HG03521 (cell line): ENCODE results near the gene PSG3.
"Not testable (repeated sequence)": the region's sequence is repeated elsewhere in the genome, so short reads cannot be mapped to it uniquely, and the experiment has no call there.

Experiments
- ATAC-seq: cut with Tn5 transposase; IDR thresholded peaks from one replicate; pipeline ENCODE4 v1.9.1; 2021; ENCODE audit warnings: mild to moderate bottlenecking, moderate library complexity; ENCODE audit not compliant: unreplicated experiment

PSG3 gene

GRCh38 chr19:42740381-42740780, at the start of gene PSG3:
Gene PSG3 (minus strand): TSS chr19:42740481. CDS start chr19:42740384, 97 bp downstream.
- not testable (repeated sequence) for ATAC-seq

GRCh38 chr19:42788766-42789165, 48.5 kb upstream of the PSG3 start:
- ATAC-seq, result not testable (repeated sequence)

GRCh38 chr19:42787766-42788165, 47.5 kb upstream of the PSG3 start:
- not testable (repeated sequence) for ATAC-seq

- not testable (repeated sequence) for ATAC-seq
Observed at GRCh38 chr19:42776750-42777612, 36.7 kb upstream of the PSG3 start.

GRCh38 chr19:42774510-42775158, 34.4 kb upstream of the PSG3 start:
- not testable (repeated sequence) for ATAC-seq

- not testable (repeated sequence) for ATAC-seq
Observed at GRCh38 chr19:42767319-42767718, 27.0 kb upstream of the PSG3 start.

GRCh38 chr19:42766871-42767270, 26.6 kb upstream of the PSG3 start:
- ATAC-seq, result not testable (repeated sequence)

- no peak for ATAC-seq
Observed at GRCh38 chr19:42764836-42765235, 24.6 kb upstream of the PSG3 start.

- no peak for ATAC-seq
Observed at GRCh38 chr19:42762789-42763188, 22.5 kb upstream of the PSG3 start.

GRCh38 chr19:42761924-42762295, 21.6 kb upstream of the PSG3 start:
- ATAC-seq, result not testable (repeated sequence)

- not testable (repeated sequence) for ATAC-seq
Observed at GRCh38 chr19:42760954-42761923, 21.0 kb upstream of the PSG3 start.

- ATAC-seq, result not testable (repeated sequence)
Observed at GRCh38 chr19:42758667-42759066, 18.4 kb upstream of the PSG3 start.

GRCh38 chr19:42752246-42752645, 12.0 kb upstream of the PSG3 start:
- ATAC-seq, result not testable (repeated sequence)

- ATAC-seq, result not testable (repeated sequence)
Observed at GRCh38 chr19:42741726-42742607, 1.7 kb upstream of the PSG3 start.

GRCh38 chr19:42737581-42738011, 2.7 kb downstream of the PSG3 start:
- not testable (repeated sequence) for ATAC-seq

GRCh38 chr19:42728341-42728740, 11.9 kb downstream of the PSG3 start:
- ATAC-seq, result not testable (repeated sequence)

- not testable (repeated sequence) for ATAC-seq
Observed at GRCh38 chr19:42714000-42714399, 26.3 kb downstream of the PSG3 start.

- not testable (repeated sequence) for ATAC-seq
Observed at GRCh38 chr19:42712753-42713152, 27.5 kb downstream of the PSG3 start.

- ATAC-seq, result not testable (repeated sequence)
Observed at GRCh38 chr19:42710986-42711385, 29.3 kb downstream of the PSG3 start.

GRCh38 chr19:42697884-42698283, 42.4 kb downstream of the PSG3 start:
- no peak for ATAC-seq
